Measurements from ENCODE around the gene TXNDC2. TPM values are rescaled to one million over a fixed set of nuclear protein-coding genes. Genes with fewer than 3 reads are reported as not detected.
"Not testable (repeated sequence)": the region's sequence is repeated elsewhere in the genome, so short reads cannot be mapped to it uniquely, and the experiment has no call there.

The TXNDC2 gene
- not detected for total RNA-seq

DNA sequence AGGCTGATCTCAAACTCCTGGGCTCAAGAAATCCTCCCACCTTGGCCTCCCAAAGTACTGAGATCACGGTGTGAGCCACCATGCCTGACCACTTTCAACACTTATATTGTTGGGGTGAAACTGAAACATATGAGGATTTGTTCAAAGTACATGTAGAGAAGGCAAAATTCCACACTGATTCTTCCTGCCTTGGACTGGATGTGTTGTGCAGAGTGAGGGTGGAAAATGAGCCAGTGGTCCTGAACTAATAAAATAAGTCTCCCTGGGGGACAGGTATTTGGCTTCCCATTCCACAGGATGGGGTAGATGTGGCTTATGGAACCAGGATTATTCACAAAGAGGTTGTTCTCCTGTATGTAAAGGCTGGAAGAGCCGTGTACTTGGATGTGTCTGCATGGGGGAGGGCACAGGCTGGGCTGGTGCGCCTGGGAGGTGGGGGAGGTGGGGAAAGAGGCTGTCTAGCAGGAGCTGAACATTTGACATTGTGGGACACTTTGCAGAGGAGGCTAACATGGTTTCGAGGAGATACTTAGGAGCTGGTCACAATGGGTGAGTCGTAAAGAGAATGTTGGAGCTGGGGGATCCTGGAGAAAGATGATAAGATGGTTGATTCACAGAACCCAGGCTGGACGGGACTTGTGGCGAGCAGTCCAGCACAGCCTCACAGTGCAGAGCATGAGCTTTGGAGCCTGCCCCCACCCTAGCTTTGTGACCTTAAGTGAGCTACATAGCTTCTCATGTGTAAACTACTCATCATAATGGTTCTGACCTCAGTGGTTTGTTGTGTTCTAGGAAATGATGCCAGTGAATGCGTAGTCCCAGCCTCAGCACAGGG is at the start of gene TXNDC2:
TSS of gene TXNDC2 (plus strand) at position 804 of the 835 bp plus-strand sequence. CDS start 708 bp downstream, outside the sequence.
- DNase-seq = no peak

DNA sequence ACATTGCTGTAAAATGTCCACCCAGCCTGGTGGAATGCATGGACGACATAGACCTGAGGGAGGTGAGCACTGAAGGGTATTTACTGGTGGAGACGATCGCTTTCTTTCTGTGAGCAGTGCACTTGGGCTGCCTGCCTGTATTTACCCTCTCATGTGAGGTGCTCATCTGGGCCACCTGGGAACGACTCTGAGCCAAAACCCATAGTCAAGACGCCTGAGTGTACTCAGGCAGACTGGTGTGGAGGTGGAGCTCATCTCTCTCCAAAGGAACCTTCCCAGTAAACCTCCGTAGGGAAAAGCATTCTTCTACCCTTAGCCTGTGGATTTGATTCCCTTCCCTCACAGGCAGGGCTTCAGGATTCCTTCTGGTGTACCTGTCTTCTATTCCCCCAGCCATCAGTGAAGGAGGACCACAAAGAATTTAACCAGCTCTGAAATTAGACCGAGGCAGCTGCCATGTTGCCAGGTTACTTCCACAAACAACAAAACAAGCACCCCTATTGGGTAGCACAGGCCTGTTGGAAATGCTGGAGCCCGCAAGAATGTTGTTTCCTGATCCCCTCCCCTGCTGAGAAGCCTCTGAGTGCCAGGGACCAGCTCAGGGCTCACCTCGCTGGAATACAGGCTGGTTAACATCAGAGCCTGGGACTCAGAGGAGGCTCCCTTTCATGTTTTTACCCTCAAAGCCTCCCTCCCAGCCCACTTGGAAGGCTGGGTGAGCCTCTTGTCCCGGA is 47.5 kb upstream of the TXNDC2 start:
- no peak for DNase-seq

DNA sequence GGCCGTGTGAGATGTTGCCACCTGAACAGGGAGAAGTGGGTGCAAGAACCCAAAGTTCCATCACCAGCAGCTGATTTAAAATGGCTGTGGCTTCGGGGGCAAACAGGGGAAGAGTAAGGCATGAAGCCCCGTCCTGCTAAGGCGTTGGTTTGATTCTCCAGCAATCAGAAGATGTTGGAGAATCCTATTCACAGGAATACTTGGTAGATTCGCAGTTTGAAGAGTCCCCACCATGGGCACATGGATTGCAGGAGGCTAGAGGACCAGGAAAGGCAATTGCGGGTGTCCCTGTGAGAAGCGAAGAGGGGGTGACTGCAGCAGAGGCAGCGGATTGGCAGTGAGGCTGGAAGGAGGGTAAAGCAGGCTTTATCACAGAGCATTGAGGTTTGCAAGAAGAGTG is 46.6 kb upstream of the TXNDC2 start:
- DNase-seq = no peak

DNA sequence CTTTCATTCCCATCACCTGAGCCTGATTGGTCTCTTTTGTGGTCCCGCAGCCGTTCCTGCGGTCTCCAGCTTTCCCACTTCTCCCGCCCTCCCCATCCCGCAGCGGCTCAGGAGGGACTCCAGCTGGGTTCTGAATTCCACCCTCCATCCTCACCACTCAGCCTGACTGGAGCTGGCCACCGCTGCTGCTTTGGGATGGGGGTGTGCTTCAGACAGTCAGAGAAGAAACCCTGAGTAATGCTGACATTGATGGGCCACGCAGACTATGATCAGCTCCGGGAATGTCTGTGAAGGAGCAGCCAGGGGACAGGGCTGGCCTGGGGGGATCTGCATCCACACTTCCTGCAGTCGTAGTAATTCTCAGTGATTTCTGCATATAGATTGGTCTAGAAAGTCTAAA is 45.9 kb upstream of the TXNDC2 start:
- DNase-seq = no peak

DNA sequence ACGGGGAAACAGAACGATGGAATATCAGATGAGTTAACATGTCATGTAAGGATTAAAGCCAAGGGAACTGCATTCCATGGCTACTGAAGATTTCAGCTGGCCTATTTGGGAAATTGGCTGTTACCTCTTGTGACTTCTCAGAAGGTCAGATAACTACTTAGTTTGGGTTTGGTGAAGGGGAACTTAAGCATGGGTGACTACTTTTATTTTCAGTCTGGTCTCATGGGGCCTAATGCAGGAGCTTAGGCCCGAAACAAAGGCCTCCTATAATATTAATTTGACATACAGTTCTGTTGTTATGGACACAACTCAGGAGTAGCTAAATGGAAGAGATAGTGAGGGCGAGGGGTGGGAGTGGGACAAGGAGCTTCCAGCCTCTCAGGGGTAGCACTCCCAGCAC is 44.0 kb upstream of the TXNDC2 start:
- DNase-seq = no peak

DNA sequence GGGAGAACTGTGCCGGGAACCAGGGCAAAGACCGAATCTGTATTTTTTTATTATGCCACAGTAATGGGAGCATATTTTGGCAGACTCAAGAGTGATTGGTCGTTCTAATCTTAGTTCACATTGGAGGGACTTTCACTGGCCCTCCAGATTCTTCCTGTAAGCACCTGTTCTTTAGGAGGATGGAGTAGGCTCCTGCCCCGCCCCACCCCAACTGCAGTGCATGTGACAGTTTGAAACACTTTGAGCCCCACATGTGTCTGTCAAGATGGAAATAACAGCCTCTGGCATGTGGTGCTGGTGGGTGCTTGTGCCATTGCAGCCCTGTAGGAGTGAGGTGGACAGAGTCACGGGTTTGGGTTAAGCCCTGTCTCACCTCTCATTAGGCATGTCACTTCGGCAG is 43.3 kb upstream of the TXNDC2 start:
- DNase-seq = no peak

DNA sequence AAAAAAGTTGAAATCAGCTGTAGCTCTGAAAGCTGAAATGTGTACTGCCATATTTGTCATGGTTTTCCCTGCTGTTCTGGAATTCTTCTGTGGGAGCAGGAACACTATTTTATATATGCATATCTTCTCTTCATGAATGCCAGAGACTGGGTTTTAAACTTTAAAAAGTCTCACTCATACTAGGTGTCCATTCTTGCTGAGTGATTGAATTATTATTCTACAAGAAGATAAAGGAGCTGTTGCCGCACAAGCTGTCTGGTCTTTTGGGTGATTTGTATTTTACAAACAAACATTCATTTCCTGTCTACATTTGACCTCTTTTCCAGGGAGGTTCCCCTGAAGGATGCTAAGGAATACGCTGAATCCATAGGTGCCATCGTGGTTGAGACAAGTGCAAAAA is 40.5 kb upstream of the TXNDC2 start:
- no peak for DNase-seq

DNA sequence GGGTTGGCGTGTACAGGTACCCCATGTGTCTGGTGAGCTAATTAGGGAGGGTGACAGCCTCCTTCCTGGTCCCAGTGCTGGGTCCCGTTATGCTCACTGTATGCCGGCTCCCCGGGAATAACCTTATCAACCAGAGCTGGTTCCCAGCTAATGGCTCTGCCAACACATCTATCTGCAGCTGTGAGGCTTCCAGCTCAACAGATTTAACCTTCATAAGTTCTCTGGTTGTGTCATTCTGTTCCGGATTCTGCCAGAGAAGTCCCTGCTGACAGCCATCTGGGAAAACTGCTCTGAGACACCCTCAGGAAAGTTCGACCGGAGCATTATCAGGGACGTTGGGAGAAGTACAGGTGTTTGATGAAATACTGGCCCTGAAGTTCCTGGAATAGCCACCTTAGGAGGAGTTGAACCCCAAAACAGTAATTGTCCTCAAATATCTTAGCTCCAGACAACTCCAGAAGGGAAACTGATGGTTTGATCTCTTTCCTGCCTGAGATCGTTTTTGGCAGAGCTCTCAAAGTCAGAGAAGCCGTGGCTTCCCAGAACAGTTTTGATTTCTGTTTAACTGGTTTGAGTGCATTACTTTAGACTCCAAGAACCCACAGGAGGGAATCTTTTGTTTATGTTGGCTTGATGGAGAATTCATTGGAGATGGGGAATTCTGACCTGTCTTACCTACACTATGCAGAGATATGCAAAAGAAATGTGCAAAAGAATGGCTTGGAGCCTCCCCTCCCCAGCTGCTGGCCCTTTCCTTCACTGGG is 39.4 kb upstream of the TXNDC2 start:
- DNase-seq = no peak

DNA sequence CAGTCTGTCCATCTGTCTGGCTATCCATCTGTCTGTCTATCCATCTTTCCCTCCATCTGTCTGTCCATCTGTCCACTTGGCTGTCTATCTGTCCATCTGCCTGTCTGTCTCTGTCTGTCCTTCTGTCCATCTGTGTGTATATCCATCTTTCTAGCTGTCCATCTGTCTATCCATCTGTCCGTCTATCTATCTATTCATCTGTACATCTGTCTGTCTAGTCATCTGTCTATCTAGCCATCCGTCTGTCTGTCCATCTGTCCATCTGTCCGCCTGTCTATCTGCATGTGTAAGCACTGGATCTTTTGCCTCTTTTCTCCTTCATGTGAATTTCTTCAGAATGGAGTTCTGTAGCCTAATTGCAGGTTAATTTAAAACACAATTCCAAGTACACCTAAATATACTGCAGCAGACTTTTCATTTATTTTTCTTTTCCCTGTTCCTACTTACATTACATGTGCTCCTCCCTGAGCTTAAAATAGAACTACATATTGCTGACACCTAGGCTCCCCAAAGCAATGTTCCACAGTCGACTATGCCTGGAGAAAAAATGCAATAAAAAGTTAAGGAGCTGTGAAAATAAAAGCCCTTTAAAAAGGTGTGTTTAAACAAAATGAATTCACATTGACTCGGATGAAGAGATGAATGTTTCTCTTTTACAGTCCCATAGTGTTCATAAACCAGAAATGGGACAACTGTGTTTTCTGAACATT is 37.4 kb upstream of the TXNDC2 start:
- no peak for DNase-seq

DNA sequence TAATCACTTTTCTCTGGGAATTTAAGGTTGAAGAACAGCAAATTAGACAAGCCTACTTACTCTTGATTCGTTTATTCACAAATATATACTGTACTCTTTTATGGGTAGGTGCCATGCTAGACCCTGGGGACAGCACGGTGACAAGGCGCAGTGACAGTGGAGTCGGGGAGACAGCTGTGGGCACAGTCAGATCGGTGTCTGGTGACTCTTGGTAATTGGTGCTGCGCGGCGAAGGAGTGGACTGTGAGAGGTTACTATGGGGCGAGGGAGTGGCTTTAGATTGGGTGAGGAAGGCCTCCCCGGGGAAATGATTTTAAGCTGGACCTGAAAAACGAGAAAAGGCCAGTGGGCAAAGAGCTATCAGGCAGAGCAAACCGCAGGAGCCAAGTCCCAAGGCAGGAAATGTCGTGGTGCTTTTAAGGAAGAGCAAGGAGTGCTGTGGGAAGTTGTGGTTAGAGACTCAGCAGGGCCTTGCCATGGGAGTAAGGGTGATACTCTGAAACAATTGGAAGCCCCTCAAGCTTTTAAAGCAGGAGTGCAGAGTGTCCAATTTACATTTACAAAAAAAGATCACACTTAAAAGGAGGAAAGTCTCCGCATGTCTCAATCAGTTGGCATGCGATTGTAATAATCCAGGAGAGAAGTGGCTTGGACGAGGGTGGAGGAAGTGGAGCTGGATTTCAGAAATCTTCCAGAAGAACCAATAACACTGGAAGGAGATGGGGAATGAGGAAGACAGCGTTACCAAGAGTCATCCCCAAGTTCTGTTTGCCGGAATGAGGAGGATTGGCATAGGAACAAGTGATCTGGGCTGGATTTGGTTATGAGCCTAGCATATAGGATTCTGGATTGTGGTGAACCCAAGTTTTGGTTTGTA is 36.1 kb upstream of the TXNDC2 start:
- DNase-seq = no peak

DNA sequence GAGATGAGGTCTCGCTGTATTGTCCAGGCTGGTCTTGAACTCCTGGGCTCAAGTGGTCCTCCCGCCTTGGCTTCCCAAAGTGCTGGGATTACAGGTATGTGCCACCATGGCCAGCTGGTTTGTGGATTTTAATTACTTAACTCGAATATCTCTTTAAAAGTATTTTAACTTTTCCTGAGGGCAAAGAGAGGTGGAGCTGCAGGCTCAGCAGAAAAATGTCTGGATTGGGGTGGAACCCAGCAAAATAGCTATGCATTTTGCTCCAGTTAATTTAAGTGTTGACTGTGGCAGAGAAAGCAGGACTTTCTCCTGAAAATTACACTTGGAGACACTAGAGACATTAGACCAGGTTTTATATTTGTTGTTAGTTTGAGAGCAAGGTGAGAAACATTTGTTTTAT is 35.5 kb upstream of the TXNDC2 start:
- no peak for DNase-seq

DNA sequence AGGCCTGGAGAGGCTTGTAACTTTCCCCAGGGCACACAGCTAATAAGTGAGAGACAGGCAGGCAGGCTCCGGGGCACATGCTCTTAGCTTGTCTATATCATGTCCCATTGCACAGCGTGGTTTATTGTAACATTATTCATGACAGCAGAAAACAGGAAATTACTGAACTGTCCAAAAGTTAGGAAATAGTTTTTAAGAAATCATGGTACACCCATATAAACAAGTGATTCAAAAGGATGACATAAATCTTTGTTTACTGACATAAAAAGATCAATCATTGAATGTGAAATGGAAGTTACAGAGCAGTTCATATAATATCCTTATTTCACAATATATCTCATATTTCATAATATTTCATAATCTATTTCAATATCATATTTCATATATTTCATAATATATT is 34.3 kb upstream of the TXNDC2 start:
- DNase-seq = no peak

DNA sequence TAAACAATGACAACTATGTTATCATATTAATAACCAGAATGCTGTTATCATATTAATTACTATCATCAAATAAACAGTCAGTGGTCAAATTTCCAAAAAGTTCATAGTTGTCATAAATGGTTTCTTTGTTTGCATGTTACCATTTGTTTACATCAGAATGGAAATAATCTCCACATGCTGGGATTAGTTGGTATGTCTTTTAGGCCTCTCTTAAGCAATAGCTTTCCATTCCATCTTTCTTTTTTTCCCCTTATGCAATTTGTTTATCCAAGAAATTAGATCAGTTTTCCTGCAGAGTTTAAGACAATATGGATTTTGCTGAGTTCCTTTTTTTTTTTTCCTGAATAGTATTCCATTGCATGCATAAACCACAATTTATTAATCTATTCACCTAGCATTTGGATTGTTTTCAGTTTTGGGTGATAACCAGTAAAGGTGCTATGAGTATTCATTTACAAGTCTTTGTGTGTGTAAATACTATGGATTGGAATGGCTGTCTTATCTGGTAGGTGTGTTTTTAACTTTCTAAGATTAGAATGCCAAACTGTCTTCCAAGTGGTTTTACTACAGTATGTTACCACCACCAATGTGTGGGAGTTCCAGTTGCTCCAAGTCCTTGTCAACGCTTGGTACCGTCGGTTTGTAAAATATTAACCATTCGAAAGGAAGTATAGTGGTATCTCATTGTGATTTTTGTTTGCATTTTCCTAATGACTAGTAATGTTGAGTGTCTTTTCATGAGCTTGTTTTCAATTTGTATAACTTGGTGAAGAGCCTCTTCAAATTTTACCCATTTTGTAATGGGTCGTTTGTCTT is 33.3 kb upstream of the TXNDC2 start:
- DNase-seq = no peak

DNA sequence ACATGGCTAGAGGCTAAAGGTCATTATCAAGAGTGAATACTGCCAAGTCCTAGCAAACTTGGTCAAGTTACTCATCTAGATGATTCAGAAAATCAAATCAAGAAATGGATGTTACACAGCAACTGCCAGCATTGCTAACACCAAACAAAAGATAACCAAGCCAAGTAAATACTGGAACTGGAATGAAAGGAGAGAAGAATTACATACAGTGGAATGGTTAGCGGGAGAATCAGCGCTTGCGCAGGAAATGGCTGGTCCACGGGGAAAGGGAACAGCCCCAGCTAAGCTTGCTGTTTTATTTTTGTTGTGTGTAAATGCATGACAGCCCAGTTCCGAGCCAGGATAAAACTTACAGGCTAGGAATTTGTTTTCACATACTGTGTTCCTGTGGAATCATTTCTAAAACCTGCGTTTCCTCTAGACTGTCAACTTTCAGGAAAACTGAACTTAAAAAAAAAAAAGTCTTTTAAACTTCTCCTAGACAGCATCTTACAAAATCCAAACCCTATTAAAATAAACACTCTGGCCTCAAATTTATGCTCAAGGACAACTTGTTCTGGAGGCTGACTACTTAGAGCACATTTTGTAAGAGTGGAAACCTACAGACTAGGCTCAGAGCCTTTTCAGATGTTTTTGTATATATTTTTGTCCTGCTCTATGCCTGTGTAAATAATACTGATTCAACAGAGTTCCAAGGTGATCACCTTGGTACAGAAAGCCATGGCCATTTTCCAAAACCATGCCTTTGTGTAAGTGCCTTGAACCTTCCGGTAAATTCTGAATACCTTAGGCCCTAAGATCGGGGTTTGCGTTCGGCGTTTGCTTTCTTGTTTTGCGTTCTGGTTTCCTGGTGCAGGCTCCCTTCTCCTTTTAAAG is 30.7 kb upstream of the TXNDC2 start:
- DNase-seq = no peak

DNA sequence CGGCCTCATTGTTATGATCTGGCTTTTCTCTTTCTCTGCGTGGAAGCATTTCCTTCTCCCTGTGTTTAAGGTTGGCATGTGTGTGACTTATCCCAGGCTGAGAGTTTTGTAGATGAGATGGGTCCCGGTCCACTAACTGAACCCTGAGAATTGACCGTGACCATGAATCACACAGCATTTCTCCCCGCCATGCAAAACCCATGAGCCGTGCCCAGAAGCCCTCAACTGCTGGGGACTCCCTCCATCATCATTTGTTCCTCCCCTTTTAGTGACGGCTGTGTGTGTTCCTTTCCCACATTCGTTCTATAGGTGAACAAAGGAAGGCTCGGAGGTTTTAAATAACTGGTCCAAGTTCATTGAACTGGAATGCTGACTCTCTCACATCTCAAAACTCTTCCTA is 30.1 kb upstream of the TXNDC2 start:
- DNase-seq = no peak

DNA sequence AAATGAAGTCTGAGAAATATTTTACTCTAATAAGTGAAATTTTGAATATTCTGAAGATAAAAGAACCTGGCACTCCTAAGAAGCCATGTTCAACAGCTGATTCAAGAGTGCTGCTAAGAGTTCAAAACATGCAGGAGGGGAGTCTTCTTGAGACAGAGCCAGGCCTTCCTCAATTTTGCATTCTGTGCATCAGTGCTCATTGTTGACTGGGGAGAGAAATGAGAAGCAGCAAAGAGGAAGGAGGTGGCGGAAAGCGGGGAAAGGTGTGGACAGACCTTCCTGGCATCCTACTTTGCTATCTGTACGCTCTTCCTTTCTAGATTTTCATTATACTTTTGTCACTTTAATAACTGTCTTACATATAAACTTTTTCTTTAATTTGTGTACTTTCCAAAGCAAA is 29.7 kb upstream of the TXNDC2 start:
- DNase-seq = no peak

DNA sequence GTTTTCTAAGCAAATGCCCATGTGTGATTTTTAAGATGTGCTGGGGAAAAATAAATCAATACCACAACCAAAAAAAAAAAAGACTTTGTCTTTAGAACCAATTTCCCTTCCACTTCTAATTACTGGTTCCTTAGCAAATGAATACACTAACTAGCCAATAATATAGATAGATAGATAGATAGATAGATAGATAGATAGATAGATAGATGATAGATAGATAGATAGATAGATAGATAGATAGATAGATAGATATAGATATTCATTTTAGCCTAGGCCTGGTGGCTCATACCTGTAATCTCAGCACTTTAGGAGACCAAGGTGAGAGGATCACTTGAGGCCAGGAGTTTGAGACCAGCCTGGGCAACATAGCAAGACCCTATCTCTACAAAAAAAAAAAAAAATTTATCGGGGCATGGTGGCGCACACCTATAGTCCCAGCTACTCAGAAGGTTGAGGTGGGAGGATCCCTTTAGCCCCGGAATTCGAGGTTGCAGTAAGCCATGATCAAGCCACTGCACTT is 28.2 kb upstream of the TXNDC2 start:
- DNase-seq = not testable (repeated sequence)

DNA sequence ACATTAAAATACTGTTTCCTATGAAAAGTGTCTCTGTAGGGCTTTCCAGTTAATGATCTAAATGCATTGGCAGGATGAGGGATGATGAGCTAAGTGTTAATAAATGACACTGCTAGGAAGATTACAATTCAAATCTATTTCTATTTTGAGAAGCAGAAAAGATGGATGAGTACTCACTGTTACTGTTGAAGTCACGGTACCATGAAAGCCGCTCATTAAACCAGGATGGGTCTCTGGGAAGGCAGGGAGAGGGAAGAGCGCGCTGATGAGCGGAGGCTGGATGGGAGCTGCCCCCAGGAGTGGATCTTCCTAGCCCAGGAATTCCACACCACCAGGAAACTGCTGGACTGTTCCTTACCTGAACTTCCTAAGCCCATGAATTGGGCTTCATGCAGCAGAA is 27.1 kb upstream of the TXNDC2 start:
- DNase-seq = no peak

DNA sequence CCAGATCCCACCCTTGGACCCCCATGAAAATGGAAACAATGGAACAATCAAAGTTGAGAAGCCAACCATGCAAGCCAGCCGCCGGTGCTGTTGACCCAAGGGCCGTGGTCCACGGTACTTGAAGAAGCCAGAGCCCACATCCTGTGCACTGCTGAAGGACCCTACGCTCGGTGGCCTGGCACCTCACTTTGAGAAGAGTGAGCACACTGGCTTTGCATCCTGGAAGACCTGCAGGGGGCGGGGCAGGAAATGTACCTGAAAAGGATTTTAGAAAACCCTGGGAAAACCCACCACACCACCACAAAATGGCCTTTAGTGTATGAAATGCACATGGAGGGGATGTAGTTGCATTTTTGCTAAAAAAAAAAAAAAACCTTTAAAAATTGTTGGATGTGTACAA is 26.5 kb upstream of the TXNDC2 start:
- no peak for DNase-seq
